ENCODE results near the gene CCDC85C.

The CCDC85C gene

DNA sequence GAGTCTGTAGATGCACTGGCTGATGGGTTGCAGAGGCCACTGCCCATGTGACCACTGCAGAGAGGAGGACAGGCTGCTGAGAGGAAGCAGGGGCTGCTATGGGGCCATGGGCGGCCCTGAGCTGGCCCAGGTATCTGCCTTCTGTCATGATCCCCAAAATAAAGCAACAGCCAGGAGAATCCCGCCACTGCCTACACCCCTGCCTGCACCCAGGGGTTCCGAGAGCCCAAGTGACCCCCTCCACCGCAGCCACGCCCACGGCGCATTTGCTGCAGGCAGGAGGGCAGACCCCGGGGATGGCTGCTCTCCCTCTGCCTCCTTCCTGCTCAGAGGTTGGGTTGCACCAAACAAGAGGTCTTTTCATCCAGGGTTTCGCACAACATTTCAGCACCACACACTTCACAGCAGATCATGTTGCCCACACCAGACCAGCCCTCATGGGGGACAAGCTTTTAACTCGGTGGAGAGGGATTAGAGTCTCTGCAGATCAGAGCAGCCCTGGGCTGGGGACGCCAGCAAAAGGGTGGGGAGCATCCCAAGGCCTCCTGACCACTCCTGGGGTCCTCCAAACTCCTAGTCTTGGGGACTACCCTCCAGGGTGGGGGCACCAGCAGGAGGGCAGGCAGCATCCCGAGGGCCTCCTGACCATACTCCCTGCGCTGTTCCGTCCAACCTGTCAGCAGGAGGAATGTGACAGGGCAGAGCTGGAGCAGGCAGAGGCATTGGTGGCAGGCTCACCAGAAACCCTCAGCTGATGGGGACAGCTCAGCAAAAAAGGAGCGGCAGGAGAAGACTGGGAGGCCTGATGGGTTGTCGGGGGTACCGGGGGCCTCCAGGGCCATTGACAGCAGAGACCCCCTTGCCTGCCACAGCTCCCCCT, 14.1 kb downstream of the CCDC85C start:
- DNase-seq (ENCODE audit: low read depth) = no peak

- DNase-seq (ENCODE audit: low read depth) = no peak
These were observed 15.0 kb downstream of the CCDC85C start for GRCh38 chr14:99589031-99589441.

GRCh38 chr14:99587460-99588278, 16.3 kb downstream of the CCDC85C start:
- no peak for DNase-seq (ENCODE audit: low read depth)

DNA sequence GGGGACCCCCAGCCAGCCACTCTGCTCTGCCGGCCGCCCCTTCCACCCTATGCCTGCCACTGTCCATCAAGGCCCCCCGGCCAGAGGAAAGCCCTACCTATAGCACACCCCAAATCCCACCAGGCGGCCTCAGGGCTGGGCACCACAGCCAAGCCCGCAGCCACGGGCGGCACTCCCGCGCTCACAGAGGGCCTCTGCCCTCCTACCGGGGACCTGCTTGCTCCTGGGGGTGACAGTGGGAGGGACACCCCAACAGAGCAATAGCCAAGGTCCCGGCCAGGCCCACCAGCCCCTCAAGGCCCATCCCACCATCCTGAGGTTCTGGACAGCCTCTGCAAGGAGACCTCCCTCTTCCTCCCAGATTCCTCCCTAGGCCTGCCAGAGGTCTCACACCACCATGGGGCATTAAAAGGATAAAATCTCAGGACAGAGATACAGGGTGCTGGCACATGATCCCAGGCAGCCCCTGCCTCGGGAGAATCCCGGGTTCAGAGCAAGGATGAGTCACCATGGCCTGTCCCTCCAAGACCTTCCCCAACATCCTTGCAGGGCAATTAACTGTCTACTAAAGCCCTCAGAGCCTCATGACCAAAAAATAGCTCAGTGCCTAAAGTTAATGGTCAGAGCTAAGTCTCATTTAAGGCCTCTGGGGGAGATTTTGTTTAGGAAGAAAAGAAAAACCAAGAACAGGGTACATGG, 17.1 kb downstream of the CCDC85C start:
- DNase-seq (ENCODE audit: low read depth) = no peak

GRCh38 chr14:99586054-99586760, 17.8 kb downstream of the CCDC85C start:
- DNase-seq (ENCODE audit: low read depth) = no peak

DNA sequence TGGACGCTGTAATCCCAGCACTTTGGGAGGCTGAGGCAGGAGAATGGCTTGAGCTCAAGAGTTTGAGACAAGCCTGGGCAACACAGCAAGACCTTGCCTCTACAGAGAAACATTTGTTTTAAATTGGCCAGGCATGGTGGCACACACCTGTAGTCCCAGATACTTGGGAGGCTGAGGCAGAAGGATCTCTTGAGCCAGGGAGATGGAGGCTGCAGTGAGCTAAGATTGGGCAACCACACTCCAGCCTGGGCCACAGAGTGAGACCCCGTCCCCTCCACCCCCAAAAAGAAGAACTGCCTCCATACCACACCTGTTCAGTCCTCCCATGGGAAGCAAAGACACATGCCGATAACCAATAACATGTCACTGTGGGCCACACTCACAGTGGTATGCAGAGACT, 19.2 kb downstream of the CCDC85C start:
- DNase-seq (ENCODE audit: low read depth) = no peak

- DNase-seq (ENCODE audit: low read depth) = no peak
These were observed 22.1 kb downstream of the CCDC85C start for GRCh38 chr14:99581938-99582337.

- DNase-seq (ENCODE audit: low read depth) = no peak
These were observed 22.6 kb downstream of the CCDC85C start for GRCh38 chr14:99581374-99581773.

- DNase-seq (ENCODE audit: low read depth) = no peak
These were observed 24.0 kb downstream of the CCDC85C start for GRCh38 chr14:99579903-99580571.

- no peak for DNase-seq (ENCODE audit: low read depth)
These were observed 24.7 kb downstream of the CCDC85C start for GRCh38 chr14:99579120-99579836.

DNA sequence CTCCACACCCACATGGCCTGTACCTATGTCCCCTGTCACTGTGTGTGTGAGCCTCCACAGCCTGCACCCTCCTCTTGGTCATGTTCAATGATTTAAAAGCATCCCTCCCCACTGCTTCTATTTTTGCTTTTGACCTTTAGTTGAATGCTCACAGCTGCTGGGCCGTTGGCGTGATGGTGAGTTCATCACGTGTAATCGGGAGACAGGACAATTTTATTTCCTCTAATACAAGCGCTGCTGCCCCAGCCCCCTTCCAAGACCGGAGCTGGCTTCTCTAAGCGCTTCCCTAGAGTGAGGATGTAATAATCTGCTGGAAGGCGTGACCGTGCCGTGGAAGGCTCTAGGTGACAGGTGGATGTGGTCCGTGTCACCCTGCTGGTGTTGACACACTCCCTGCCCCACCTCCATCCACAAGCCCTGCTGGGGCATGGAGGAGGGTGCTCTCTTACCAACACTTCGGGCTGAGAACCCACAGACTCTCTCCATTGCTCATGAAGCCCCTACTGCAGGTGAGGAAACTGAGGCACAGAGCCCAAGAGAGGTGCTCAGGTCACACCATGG, 25.4 kb downstream of the CCDC85C start:
- DNase-seq (ENCODE audit: low read depth) = no peak

DNA sequence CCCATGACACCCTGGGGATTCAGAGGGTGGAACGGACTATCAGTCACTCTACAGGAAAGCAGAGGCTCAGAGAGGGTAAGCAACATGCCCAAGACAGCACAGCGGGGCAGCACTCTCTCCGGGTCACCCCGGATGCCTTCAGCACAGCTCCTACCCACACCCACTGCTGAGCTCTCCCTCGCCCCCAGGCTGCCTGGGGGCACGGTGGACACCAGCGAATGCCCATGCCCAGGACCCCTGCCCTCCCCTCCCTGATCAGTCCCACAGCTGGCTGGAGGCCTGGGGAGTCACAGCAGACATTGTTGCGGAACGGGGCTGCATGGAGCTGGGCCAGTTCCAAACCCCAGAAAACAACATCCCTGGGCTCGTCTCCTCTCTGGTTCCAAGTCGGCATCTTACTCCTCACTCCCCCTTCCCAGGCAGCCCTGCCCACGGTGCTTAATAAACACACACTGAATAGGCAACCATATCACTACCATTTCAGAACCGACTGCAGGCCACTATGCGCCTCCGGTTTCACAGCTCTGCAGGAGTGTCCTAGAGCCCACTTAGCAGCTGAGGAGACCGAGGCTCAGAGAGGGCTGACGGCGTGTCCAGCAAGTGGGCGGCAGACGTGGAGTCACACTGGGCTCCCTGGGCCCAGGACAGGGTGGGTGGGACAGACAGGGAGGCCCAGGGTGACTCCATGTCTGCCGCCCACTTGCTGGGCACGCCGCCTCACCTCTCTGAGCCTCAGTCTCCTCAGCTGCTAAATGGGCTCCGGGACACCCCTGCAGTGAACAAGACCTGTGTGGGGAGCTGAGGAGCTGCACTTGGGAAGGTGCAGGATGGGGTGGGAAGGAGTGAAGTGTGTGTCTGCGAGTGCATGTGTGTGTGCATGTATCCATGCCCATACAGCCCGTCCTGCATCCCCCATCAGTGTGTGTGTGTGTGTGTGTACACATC, 27.0 kb downstream of the CCDC85C start:
- DNase-seq (ENCODE audit: low read depth) = no peak

DNA sequence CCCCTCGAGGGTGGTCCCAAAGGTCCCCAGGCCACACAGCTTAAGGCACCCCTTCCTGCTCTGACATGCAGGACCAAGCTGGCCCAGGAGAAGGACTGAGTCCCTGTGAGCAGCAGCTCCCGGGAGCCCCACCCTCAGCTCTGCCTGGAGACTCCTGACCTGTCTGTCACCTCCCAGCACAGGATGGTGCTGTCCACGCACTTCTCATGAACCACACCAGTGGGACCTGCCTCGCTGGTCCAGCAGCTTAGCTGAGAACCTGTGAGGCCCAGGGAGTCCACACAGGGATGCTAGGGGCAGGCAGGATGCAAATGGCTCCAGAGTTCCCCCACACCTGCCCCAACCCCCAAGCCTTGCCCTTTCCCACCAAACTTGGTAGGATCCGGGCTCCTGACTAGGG, 27.7 kb downstream of the CCDC85C start:
- no peak for DNase-seq (ENCODE audit: low read depth)

GRCh38 chr14:99575043-99576023, 28.7 kb downstream of the CCDC85C start:
- DNase-seq (ENCODE audit: low read depth) = no peak

DNA sequence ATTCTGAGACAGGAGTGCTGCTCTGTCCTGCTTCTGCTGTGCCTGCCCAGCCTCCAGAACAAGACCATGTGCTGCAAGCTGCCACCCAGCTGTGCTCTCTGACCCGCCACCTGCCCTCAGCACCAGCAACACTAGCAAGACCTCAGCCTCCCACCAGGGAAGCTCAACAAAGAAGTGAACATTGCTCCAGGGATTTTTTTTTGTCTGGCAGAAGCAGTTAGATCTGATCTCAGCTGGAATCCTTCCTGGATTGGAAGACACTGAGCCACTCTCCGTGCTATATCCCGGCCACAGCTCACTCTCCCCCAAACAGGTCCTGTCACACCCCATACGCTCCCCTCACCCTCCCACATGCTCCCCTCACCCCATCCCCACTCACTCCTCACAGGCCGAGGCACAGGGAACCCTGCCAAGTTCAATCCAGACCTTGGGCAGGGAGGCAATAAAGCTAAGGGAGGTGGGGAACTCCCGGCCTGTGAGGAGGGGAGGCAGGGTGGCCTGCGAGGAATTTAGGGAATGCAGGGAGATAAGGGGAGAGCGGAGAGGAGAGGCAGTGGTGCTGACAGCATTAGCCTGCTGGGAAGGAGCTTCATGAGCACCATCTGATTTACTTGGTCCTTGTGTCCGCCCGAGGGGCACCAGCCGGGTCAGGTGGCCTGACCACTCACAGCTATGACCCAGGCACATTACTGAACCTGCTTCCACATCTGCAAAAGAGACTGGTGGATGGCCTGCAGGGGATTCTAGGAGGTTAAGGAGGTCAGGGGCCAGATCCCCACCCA, 29.7 kb downstream of the CCDC85C start:
- no peak for DNase-seq (ENCODE audit: low read depth)

DNA sequence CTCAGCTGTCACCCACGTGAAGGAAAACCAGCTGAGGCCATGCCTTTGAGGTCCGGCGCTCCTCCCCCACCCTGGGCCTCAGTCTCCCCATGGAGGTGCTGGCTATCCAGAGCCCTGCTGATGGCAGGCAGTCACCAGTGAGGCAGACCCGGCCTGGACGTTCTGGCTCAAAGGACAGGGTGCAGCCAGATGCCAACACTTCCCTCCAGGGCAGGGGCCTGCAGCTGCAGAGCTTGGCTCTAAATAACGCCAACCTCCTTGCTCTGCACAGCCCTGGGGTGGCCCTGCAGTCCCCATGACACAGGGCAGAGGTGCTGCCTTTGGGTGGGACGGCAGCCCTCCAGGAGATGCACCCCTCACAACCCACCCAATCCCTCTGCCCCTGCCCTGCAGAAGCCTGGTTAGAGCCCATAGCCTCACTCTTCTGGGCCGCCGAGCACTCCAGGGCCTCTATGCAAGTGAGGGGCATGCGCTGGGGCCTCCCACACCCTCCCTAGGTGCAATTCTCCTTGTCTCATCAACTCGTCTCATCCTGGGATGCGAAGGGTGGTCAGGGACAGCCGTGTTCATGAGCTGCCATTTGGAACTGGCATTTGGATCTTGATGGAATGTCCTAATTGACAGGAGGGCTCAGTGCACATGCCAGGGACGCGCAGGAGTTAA, 30.4 kb downstream of the CCDC85C start:
- no peak for DNase-seq (ENCODE audit: low read depth)

DNA sequence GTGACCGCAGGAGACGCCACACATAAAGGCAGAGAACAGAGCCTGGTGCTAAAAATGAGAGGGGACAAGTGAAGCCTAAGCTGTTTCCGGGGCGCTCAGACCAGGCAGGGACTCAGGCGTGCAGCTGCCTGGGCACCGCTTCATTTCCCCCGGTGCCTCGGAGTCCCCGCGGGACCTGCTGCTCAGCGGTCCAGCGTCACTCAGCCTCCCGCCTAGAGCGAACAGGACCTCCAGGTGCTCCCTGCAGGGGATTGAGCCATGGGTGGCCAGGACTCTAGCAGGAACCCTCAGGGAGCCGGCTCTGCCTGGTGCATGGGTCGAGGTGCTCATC, 31.0 kb downstream of the CCDC85C start:
- DNase-seq (ENCODE audit: low read depth) = no peak

Measured in fibroblast of gingiva (primary cell).